Heart left ventricle (tissue), 16 donors: Measurements from ENCODE around the gene CEP350. TPM values are rescaled to one million over a fixed set of nuclear protein-coding genes. Genes with fewer than 3 reads are reported as not detected.

Experiments used
- ATAC-seq, 4 donors: fragments of 200-7000 bp; cut with Tn5 transposase; one replicate each; pipeline ENCODE4 v1.9.1; 2020 to 2022; ENCODE audit warnings: moderate library complexity in 4 of 4, mild to moderate bottlenecking in 3 of 4, moderate number of reproducible peaks in 1 of 4
- DNase-seq, 5 donors: peaks; one replicate each; pipeline ENCODE4 v3.0.0-alpha.2; 2020
- H3K27ac ChIP-seq, 12 donors: fragments of 200-600 bp; sonication (generic) in 4 of 12; one replicate each; pipeline versions ENCODE4 v1.5.0 to v1.8.0; 2016 to 2022; ENCODE audit warnings: mild to moderate bottlenecking in 2 of 12
- H3K27me3 ChIP-seq, 9 donors: fragments of 200-600 bp; sonication (generic) in 2 of 9; one replicate each; pipeline versions ENCODE4 v1.5.1 to v1.8.0; 2016 to 2022; ENCODE audit warnings: mild to moderate bottlenecking in 3 of 9
- H3K36me3 ChIP-seq, 9 donors: fragments of 200-600 bp; sonication (generic) in 2 of 9; one replicate each; pipeline versions ENCODE4 v1.5.0 to v1.8.0; 2018 to 2022; ENCODE audit warnings: mild to moderate bottlenecking in 2 of 9
- H3K4me1 ChIP-seq, 12 donors: fragments of 200-600 bp; sonication (generic) in 4 of 12; one replicate each; pipeline versions ENCODE4 v1.5.0 to v1.8.0; 2016 to 2022; ENCODE audit warnings: mild to moderate bottlenecking in 3 of 12
- H3K4me3 ChIP-seq, 12 donors: fragments of 200-600 bp; sonication (generic) in 4 of 12; one replicate each; pipeline versions ENCODE4 v1.5.0 to v1.8.0; 2017 to 2022; ENCODE audit warnings: mild to moderate bottlenecking in 9 of 12, moderate library complexity in 4 of 12
- H3K9me3 ChIP-seq, 12 donors: fragments of 200-600 bp; sonication (generic) in 4 of 12; one replicate each; pipeline versions ENCODE4 v1.5.0 to v1.8.0; 2016 to 2022; ENCODE audit warnings: mild to moderate bottlenecking in 1 of 12
- CTCF ChIP-seq, 12 donors: fragments of 200-600 bp; sonication (generic) in 4 of 12; IDR thresholded peaks; one replicate each; pipeline versions ENCODE4 v1.5.0 to v1.8.0; 2018 to 2022; ENCODE audit warnings: antibody characterized with exemption in 12 of 12, mild to moderate bottlenecking in 5 of 12
- POLR2A ChIP-seq, 2 donors: fragments of 450-650 bp; IDR thresholded peaks; one replicate each; pipeline ENCODE4 v1.6.1; 2017; ENCODE audit warnings: antibody characterized with exemption in 2 of 2, mild to moderate bottlenecking in 2 of 2, moderate library complexity in 2 of 2
- WGBS, 4 donors: extraction: QIAGEN DNeasy Blood & Tissue Kit in 2 of 4; methylation state at CpG; one replicate each; pipeline versions ENCODE4 v1.1.5 to v1.1.7; 2013 to 2018; 5-methylcytosine and 5-hydroxymethylcytosine counted together
- intact Hi-C, 10 donors: fragments of 100-400 bp; cut with DNase I; formaldehyde crosslinking; loops; one replicate each; pipeline versions ENCODE4 v1.11.1 to v1.14.2; 2022
- polyA plus RNA-seq, 2 donors: library from polyadenylated mRNA; stranded (reverse); fragments of 200-250 nt; gene quantifications; one replicate each; pipeline ENCODE4 v1.2.3, GENCODE V29; 2013
- total RNA-seq, 9 donors: library from RNA; depleted of rRNA in 2 of 9; stranded (reverse); fragments of >200 nt in 2 of 9; fragmentation: NEBNext Ultra II Directional in 3 of 9; extraction: Animal tissue kit (Norgen Biotek cat#: 25700) in 3 of 9; gene quantifications; one replicate each; pipeline versions ENCODE4 v1.1.0 to v1.2.4, GENCODE V29; 2016 to 2023
- donor health status: ischemic (EF 13 %, LVEDD 7.1; RV severe dilation, severe dysfunction).
- donor health status: healthy with polysubstance abuse.
- donor health status: DM: no; HTN: yes; CAD: no.
- donor health status: DM: no; HTN: no; CAD: no.
- donor health status: ischemic (EF 25% LVEDD 6.9; RV normal size, moderate dysfunction).
- donor health status: ischemic (EF 25% LVEDD 5.7; RV mildly dilated, moderate dysfunction).
- donor health status: healthy.
- donor health status: DM: yes; HTN: yes; CAD: no.
- donor health status: ischemic (EF 35%, LVEDD 5.7; RV mildly dilated, moderate dysfunction).
- donor health status: nonischemic (EF 11% LVEDD 7.7; RV severe dilation, severe dysfunction).
- donor health status: DM: yes; HTN: yes; CAD: no.
- donor health status: PGD.
- donor health status: ischemic (EF 29% LVEDD 5.4; RV normal size, mild dysfunction).
- donor health status: nonischemic (EF 23%, LVEDD 6.1; RV moderate dilation, normal function).

Gene CEP350
- total and polyA plus RNA-seq, 11 donors, result 7.8 to 65.3 (median 40.4) TPM

- 88 to 98% (median 97%) methylated on average over 1 of the region's 1 CpG for WGBS, 4 donors
- H3K27me3 ChIP-seq, result no peaks in the 10 kb centered on the region
- ATAC-seq (no peak), DNase-seq (no peak)
- H3K4me3 ChIP-seq, result no peak overlapping the region
- H3K36me3 ChIP-seq, result peaks cover 0 to 86% (median 62%) of the 10 kb centered on the region in 9 donors
- H3K27ac ChIP-seq, result no peak overlapping the region
- H3K4me1 ChIP-seq, result peaks cover 0 to 17% (median 0%) of the 10 kb centered on the region in 12 donors
- no peak for TF ChIP-seq CTCF (IDR thresholded peaks at IDR 0.05)
- no peak for TF ChIP-seq POLR2A (IDR thresholded peaks at IDR 0.05)
- intact Hi-C loops, result no loop called here
- no peaks in the 10 kb centered on the region for H3K9me3 ChIP-seq
These were observed 41.0 kb downstream of the CEP350 start for GRCh38 chr1:179995576-179995975.

- ATAC-seq, result no peak
- no peak for DNase-seq
- H3K4me1 ChIP-seq, result peaks cover 0 to 18% (median 0%) of the 10 kb centered on the region in 12 donors
- H3K27ac ChIP-seq, result no peak overlapping the region
- H3K36me3 ChIP-seq, result peaks cover 0 to 86% (median 57%) of the 10 kb centered on the region in 9 donors
- TF ChIP-seq CTCF (IDR thresholded peaks at IDR 0.05), result no peak
- no peak for TF ChIP-seq POLR2A (IDR thresholded peaks at IDR 0.05)
- 94 to 97% (median 96%) methylated on average over 1 of the region's 1 CpG for WGBS, 4 donors
- H3K4me3 ChIP-seq, result no peak overlapping the region
- H3K27me3 ChIP-seq, result no peaks in the 10 kb centered on the region
- no peaks in the 10 kb centered on the region for H3K9me3 ChIP-seq
- intact Hi-C loops, result no loop called here
These were observed 41.5 kb downstream of the CEP350 start for GRCh38 chr1:179996099-179996498.

- Histone ChIP-seq H3K36me3 (peaks cover 0 to 68% (median 27%) of the 10 kb centered on the region in 9 donors), H3K27me3 (no peaks in the 10 kb centered on the region), H3K27ac (no peak overlapping the region), H3K9me3 (no peaks in the 10 kb centered on the region), H3K4me1 (peaks cover 0 to 38% (median 12%) of the 10 kb centered on the region in 12 donors), H3K4me3 (no peak overlapping the region)
- intact Hi-C loops, result loop anchor here in 1 of 10 donors (5.0 kb wide), 1 partner anchor 48 kb away; the partner anchor contains the start of gene CEP350
- no peak for DNase-seq
- TF ChIP-seq POLR2A (IDR thresholded peaks at IDR 0.05) (no peak), CTCF (IDR thresholded peaks at IDR 0.05) (no peak)
- WGBS, 4 donors, result 81 to 90% (median 89%) methylated on average over 2 of the region's 2 CpGs
- no peak for ATAC-seq
These were observed 46.0 kb downstream of the CEP350 start for GRCh38 chr1:180000575-180000974.

GRCh38 chr1:180002437-180002836 lies 47.8 kb downstream of the CEP350 start:
- DNase-seq (no peak), ATAC-seq (no peak)
- Histone ChIP-seq H3K36me3 (peaks cover 0 to 73% (median 33%) of the 10 kb centered on the region in 9 donors), H3K27me3 (no peaks in the 10 kb centered on the region), H3K4me3 (no peak overlapping the region), H3K4me1 (peaks cover 0 to 38% (median 12%) of the 10 kb centered on the region in 12 donors), H3K27ac (no peak overlapping the region), H3K9me3 (peaks cover 0 to 4% (median 0%) of the 10 kb centered on the region in 12 donors)
- TF ChIP-seq POLR2A (IDR thresholded peaks at IDR 0.05) (no peak), CTCF (IDR thresholded peaks at IDR 0.05) (no peak)
- intact Hi-C loops, result loop anchor here in 1 of 10 donors (5.0 kb wide), 1 partner anchor 50 kb away; the partner anchor contains the start of gene CEP350
